Activated CD8-positive, alpha-beta memory T cell treated with anti-CD3 and anti-CD28 coated beads, Interleukin-2, amount 50 U/mL, for 24 hours (primary cell): Measurements from ENCODE around the gene CHST13.
A peak's percentile ranks its signal among the peaks of the same experiment; 100 is the strongest.

Source experiments
- DNase-seq: peaks from one replicate; pipeline ENCODE4 v3.0.0-alpha.2; 2020; ENCODE audit errors: extremely low read depth

CHST13 gene, protein sequence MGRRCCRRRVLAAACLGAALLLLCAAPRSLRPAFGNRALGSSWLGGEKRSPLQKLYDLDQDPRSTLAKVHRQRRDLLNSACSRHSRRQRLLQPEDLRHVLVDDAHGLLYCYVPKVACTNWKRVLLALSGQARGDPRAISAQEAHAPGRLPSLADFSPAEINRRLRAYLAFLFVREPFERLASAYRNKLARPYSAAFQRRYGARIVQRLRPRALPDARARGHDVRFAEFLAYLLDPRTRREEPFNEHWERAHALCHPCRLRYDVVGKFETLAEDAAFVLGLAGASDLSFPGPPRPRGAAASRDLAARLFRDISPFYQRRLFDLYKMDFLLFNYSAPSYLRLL

GRCh38 chr3:126523745-126524428 lies at the start of gene CHST13:
Gene CHST13, plus strand, starts transcription at chr3:126524155. Its CDS starts 178 bp downstream, at chr3:126524333.
- no peak for DNase-seq

GRCh38 chr3:126474498-126475412 lies 49.2 kb upstream of the CHST13 start:
- DNase-seq, result no peak

DNA sequence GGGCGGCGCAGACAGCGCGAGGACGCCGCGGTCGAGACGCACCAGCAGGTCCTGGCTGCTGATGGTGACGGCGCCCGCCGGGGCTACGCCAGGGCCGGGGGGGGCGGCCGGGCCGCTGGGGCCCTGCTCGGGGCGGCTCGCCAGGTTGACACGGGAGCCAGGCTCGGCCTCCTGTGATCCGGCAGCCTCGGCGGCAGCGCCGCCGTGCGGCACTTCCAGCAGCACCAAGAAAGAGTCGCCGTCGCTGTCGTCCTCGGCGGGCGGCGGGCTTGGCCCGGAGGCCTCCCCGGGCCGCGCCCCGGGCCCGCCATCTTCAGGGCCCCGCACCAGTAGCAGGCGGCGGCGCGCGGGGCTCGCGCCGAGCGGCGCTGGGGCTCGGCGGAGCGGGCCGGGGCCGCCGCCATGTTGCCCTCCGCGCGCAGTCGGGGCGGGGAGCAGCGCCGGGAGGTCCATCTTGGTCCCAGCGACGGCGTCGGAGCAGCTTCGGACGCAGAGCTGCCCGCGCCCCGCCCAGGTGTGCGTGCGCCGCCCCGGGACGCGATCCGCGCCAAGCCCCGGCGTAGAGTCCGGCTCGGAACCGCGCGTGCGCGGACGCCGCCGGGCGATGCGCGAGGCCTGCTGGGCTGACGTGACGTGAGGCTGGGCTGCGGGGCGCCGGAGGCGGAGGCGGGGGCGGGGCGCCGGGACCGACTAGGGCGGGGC lies 48.4 kb upstream of the CHST13 start, which contains the start of gene ZXDC:
ZXDC (minus strand) TSS at position 479 of the 702 bp plus-strand sequence; CDS start at position 453, 26 bp downstream.
- peak; percentile 70 for DNase-seq

DNA sequence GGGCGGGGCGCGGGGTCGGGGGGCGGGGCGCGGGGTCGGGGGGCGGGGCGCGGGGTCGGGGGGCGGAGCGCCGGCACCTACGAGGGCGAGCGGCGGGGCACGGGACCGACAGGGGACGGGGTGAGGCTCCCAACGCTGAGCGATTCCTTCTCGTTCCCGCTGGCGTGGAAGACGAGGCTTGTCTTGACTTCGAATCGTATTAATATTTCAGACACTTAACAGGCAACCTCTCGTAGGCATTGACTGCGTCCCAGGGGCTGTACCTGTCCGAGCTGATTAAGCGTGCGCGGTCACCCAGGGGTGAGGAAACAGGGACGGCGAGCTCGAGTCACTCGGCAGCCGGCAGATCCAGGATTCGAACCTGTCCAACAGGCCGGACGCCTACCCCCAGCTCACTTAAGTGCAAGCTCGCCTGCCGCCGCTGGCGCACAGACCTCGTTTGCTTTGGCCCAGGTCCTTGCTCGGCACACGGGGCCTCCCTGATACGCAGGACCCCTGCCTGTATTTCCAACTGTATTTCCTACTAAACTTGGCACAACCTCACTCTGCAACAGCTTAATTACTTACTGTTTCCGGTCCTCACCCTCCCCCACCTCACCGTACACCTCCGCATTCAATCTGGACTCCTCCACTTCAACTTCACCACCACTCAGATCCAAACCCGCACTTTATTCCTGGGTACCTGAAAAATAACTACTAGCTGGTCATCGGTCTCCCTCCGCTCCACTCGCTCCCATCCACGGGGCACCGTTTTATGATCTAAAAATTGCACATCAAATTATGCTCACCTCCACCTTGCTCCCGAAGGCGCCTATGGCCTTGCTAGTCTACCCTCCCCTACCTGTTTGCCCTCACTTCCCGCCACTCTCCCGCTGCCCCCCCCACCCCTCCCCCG lies 47.5 kb upstream of the CHST13 start:
- no peak for DNase-seq

GRCh38 chr3:126477061-126477380 lies 46.9 kb upstream of the CHST13 start:
- DNase-seq, result no peak

GRCh38 chr3:126478581-126479310 lies 45.2 kb upstream of the CHST13 start:
- DNase-seq, result no peak

GRCh38 chr3:126479642-126480041 lies 44.3 kb upstream of the CHST13 start:
- no peak for DNase-seq

GRCh38 chr3:126480206-126480605 lies 43.7 kb upstream of the CHST13 start:
- DNase-seq, result no peak

GRCh38 chr3:126480861-126481260 lies 43.1 kb upstream of the CHST13 start:
- DNase-seq, result no peak

DNA sequence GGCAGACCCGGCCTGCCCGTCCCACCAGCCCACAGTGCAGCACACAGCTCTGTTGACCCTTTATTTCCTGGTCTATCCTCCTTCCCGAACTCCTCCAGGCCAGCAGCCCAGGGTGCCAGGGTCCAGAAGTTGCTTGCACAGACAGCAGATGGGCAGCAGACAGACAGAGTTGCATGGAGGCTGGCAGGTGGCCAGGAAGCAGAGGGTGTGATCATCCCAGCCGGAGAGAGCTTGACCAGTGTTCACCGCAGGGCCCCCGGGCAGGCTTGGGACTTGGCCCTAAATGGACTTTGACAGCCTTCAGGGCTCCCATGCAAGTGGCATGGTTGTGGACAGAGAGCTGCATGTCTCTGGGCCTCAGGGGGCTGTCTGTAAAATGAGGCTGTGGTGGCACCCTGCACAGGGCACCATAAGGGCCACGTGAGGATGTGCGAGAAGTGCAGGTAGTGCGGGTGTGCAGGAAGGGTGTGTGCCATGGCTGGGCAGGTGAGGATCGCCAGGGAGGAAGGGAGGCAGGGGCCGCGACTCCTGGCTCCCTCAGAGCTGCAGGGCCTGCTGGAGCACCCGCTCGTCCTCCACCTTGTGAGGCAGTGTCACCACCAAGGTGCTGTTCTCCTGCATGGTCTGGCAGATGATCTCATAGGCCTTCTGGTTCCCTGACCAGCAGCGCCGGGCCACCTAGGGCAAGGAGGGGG lies 42.0 kb upstream of the CHST13 start:
- DNase-seq, result no peak

- no peak for DNase-seq
These were observed 41.3 kb upstream of the CHST13 start for GRCh38 chr3:126482503-126483255.

GRCh38 chr3:126483321-126483761 lies 40.6 kb upstream of the CHST13 start:
- no peak for DNase-seq

- no peak for DNase-seq
These were observed 39.8 kb upstream of the CHST13 start for GRCh38 chr3:126484148-126484547.

- no peak for DNase-seq
These were observed 39.3 kb upstream of the CHST13 start for GRCh38 chr3:126484662-126485061.

- no peak for DNase-seq
These were observed 38.6 kb upstream of the CHST13 start for GRCh38 chr3:126485176-126485897.

DNA sequence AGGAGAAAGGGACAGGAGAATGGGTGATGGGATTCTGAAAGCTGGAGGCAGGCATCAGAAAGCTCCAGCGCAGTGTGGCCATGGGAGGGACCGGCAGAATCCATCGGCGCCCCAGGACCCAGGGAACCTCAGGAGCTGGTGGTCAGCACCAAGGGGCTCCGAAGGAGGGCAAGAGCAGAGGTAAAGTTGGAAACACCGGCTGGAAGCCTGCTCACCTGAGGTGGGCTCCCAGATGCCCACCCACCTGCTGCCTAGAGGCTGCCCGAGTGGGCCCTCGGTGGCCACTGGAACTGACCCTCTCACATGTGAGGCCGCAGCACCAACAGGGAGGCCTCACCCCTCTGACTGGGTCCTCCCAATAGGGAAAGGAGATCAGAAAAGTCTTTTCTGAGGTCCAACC lies 38.0 kb upstream of the CHST13 start:
- DNase-seq, result no peak

DNA sequence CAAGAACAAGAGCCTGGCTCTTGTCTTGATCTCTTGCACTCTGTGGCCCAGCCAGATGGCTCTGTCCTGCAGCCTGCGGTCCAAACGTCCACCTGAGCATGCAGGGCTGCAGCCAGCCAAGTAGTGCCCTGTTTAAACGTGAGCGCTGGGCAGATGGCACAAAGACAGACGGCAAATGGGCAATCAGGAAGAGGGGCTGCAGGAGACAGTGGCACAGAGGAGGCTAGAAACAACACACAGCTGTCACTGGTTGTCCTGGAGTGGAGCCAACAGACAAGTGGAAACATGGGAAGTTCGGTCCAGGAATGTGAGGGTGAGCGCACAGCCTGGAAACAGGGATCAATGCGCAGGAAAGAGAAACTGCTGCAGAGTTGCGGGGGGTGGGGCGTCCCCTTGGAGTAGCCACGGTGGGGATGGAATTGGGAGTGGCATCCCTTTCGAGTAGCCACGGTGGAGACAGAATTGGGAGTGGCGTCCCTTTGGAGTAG lies 37.6 kb upstream of the CHST13 start:
- DNase-seq, result no peak
